Glomerular visceral epithelial cell (primary cell): Measurements from ENCODE around the gene TRIM26.
"Not testable (repeated sequence)": the region's sequence is repeated elsewhere in the genome, so short reads cannot be mapped to it uniquely, and the experiment has no call there.

Source experiments
- DNase-seq: peaks from one replicate; pipeline ENCODE4 v3.0.0-alpha.2; 2016; ENCODE audit errors: extremely low spot score

Gene TRIM26

GRCh38 chr6:30154061-30154460 is 59.1 kb downstream of the TRIM26 start:
- DNase-seq, result no peak

DNA sequence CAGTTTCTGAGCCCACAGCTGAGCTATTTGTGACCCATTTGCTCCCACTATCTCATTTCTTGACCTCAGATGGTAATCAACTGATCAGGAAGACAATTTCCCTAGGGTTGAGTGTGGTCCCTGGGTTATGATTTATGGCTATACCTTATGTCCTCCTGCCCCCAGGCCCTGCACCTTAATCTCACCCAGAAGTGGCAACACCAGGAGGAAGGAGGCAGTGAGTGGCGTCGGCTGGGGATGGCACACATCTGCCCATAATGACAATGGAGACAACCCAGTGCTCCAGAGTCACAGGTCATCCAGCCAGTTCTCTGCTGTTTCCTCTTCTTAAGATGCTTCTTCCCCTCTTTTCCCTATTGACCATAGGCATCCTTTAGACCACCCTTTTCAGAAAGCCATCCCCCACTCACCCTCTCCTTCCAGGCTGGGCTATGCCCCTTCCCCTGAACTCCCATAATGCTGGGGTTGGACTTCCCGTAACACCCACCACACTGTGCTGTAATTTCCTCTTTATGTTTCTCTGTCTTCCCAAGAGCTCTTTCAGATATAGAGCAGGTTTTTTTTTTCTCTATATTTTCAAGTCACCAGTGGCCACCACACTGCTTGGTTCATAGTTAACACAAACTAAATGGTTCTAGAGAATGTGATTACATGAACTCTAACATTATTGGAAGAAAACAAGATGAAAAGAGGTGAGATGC is 60.1 kb downstream of the TRIM26 start:
- no peak for DNase-seq

GRCh38 chr6:30152016-30152673 is 61.1 kb downstream of the TRIM26 start:
- DNase-seq, result peak; percentile 35

DNA sequence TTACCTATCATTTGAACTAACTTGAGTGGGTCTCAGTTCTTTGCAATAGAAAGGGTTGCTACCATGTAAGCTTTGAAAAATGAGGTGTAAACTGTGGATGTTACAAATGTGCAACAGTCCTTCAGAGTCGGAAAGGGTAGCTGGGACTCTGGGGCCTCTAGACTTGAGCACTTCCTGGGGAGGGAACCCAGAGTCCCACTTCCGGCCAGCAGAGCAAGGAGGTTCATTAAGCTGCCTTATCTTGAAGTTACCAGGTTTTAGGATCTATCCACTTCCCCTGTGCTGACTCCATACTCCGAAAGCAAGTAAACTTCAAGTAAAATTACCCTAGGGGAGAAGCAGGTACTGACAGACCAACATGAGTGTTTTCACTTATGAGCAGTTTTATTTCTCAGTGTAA is 61.6 kb downstream of the TRIM26 start:
- no peak for DNase-seq

- DNase-seq, result peak; percentile 98
Measured at GRCh38 chr6:30150671-30151395, 62.4 kb downstream of the TRIM26 start.

DNA sequence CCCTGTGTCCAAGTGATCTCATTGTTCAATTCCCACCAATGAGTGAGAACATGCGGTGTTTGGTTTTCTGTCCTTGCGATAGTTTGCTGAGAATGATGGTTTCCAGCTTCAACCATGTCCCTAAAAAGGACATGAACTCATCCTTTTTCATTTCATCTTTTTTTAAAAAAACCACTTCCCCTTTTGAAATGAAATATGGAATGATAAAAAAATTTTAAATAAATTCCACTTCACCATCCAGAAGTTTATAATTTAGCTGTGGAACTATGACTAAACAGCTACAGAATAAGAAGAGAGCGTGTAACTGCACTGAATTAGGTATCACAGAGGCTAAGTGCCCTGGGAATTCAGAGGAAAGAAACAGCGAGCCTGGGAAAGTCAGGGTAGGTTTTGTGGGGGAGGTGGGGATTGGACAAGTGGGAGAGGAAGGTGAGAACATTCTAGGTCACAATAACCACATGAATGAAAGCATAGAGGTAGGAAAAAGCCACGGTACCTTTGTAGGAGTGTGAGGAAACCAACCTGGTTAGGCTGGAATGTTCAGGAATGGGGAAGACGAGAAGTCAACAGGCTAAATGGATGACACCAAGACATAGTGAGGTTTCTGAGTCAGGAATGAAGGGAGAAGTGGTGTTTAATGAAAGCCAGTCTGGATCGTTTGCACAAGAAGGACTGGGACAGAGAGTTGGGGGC is 63.2 kb downstream of the TRIM26 start:
- peak; percentile 58 for DNase-seq

- DNase-seq, result no peak
Measured at GRCh38 chr6:30149234-30149633, 64.0 kb downstream of the TRIM26 start.

DNA sequence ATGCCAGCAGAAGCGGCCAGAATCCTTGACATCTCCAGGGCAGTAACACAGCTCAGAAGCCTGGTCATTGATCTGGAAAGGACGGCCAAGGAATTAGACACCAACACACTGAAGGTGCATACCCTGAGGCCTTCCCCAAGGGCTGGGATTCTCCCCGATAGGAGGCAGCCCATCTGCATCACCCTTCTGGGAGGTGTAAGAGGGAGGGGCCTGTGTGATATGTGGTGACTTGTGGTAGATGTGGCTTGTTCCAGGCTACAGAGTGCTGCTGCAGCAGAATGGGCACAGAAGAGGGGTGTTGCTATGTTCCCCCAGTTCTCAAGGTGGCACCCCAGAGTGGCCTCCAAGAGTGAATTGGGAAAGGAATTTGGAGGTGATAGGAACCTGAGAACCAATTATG is 66.1 kb downstream of the TRIM26 start:
- DNase-seq, result no peak

DNA sequence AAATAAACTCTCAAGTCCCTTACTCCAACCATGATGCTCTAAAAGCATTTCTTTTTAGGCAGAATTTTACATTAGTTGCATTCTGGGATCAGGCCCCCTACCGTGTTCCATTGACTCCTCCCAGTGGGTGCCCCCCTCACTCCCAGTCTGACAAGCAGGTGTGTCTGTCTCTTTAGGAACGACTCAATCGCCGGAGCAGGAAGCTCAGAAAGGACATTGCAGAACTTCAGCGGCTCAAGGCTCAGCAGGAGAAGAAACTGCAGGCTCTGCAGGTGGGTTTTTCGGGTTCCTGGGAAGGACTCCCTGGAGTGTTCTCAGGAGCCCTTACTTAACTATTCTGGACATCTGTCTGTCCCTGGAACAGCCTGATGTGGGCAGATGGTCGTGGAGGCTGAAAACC is 67.4 kb downstream of the TRIM26 start:
- no peak for DNase-seq

DNA sequence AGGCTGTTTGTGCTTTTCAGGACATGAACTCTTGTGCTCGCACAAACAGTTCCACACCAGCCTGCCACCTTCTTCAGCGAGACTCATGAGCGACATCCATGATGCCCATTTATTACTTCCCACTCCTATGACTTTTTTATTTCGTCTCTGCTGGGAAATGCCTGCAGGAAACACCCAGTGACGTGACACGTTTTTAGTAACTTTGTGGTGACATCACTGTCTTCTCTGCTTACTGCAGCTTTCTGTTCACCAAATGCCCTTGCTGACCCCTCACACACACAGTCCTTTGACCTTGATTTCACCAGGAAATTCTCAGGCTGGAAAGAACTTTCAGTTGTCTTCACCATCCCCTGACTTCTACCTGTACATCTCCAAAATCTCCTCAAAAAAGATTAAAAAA is 68.4 kb downstream of the TRIM26 start:
- DNase-seq, result no peak

- no peak for DNase-seq
Measured at GRCh38 chr6:30143780-30144179, 69.4 kb downstream of the TRIM26 start.

DNA sequence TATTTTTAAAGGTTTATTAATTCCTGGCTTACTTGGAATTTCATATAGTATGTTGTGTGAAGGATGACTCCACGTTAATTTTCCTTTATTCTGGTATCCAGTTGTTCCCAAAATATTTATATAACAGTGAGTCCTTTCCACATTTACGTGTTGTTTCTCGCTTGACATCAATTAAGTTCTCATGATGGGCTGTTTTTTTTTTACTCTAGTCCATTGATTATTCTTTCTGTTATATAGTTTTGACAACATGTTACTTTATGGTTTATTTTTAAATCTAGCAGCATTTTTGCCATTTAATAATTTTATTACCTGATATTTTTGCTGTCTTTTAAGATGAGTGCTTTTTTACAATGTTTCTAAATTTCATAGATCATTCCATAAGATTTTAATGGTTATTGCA is 70.5 kb downstream of the TRIM26 start:
- no peak for DNase-seq

GRCh38 chr6:30140240-30140639 is 73.0 kb downstream of the TRIM26 start:
- DNase-seq, result not testable (repeated sequence)

DNA sequence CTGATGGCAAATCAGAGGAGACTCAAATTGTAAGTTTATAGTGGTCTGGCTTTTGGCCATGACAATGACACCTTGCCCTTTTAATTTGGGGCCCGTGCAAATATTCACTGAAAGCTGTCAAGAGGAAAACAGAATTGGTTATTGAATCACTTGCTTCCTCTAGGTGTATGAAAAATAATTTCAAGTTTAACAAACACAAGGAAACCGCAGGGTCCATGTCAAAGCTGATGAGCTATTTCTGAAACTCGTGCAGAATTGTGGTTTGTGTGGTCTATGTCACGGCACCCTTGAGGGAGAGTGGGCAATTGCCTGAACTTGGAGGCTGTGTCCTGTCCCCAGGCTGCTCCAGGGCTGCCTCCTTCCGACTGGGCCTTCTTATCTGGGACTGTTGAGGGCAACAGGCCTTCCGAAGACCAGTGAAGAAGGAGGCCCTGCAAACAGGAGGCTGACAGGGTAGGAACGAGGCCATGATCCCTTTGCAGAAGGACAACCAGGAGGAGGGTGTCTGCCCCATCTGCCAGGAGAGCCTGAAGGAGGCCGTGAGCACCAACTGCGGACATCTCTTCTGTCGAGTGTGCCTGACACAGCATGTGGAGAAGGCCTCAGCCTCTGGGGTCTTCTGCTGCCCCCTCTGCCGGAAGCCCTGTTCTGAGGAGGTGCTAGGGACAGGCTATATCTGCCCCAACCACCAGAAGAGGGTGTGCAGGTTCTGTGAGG is 76.5 kb downstream of the TRIM26 start:
- DNase-seq, result no peak

GRCh38 chr6:30135757-30136156 is 77.4 kb downstream of the TRIM26 start, which contains the start of gene TRIM40:
Gene TRIM40, plus strand, starts transcription at chr6:30136140. Its CDS starts 897 bp downstream, at chr6:30137037.
- DNase-seq, result no peak

DNA sequence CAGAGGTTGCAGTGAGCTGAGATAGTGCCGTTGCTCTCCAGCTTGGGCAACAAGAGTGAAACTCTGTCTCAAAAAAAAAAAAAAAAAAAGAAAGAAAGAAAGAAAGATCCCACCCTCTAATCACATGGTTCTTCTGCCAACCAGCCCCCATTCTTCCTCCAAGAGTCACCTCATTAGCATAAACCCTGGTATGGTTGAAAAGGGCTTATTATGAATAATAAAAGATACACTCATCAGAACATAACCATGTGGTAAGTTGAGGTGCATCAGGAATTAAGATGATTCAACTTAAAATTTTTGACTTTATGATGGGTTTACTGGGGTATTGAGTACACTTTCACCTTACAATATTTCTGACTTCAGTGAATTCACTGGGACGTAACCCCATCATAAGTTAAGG is 78.1 kb downstream of the TRIM26 start:
- DNase-seq, result no peak
